Muscle of leg (tissue), 16 donors: ENCODE results near the gene LRRC42. TPM values are rescaled to one million over a fixed set of nuclear protein-coding genes. Genes with fewer than 3 reads are reported as not detected.

ENCODE experiments used
- DNase-seq: peaks from one replicate; pipeline ENCODE4 v3.0.0; 2013
- H3K27ac ChIP-seq: one replicate; pipeline ENCODE4 v1.5.1; 2013; ENCODE audit warnings: mild to moderate bottlenecking, low read length, control low read depth
- H3K27me3 ChIP-seq: one replicate; pipeline ENCODE4 v1.6.1; 2013; ENCODE audit warnings: low read length; ENCODE audit not compliant: control insufficient read depth, insufficient read depth
- H3K36me3 ChIP-seq: one replicate; pipeline ENCODE4 v1.6.1; 2013; ENCODE audit warnings: low read length; ENCODE audit not compliant: control insufficient read depth, insufficient read depth
- H3K4me1 ChIP-seq: one replicate; pipeline ENCODE4 v1.6.1; 2013; ENCODE audit warnings: low read length; ENCODE audit not compliant: control insufficient read depth, insufficient read depth
- H3K4me3 ChIP-seq: one replicate; pipeline ENCODE4 v1.5.1; 2013; ENCODE audit warnings: low read length, control low read depth
- H3K9me3 ChIP-seq: replicated peaks from 2 replicates; pipeline ENCODE4 v1.6.1; 2013; ENCODE audit warnings: low read depth, low read length; ENCODE audit not compliant: control insufficient read depth
- WGBS: methylation state at CpG from one replicate; pipeline ENCODE4 v1.1.5; 2013; ENCODE audit warnings: missing lambda C conversion rate; ENCODE audit not compliant: insufficient coverage; 5-methylcytosine and 5-hydroxymethylcytosine counted together
- long read RNA-seq, 11 donors: transcript quantifications; one replicate each; lab custom pipeline, GENCODE V29; 2026
- polyA plus RNA-seq, 8 donors: library from polyadenylated mRNA; unstranded; fragments of 120-200 nt; gene quantifications; one replicate each; pipeline versions ENCODE4 v1.2.1 to v1.2.3, GENCODE V29; 2013; ENCODE audit warnings: inconsistent platforms in 1 of 8, low replicate concordance in 1 of 8; ENCODE audit not compliant: insufficient read length in 8 of 8, insufficient read depth in 1 of 8
- total RNA-seq: library from RNA; stranded (reverse); fragments of 120-200 nt; gene quantifications from one replicate; pipeline ENCODE4 v1.2.4, GENCODE V29; 2013

The LRRC42 gene
- total RNA-seq (19.3 TPM), polyA plus RNA-seq (10 to 100 TPM; 21.1 to 30.2 (median 24.2) TPM)
- long read RNA-seq, donor 1, partial matches to known transcripts: 0 of 7 reads
- long read RNA-seq, donor 1, other reads (novel, unspliced or antisense): 0 of 7 reads
- long read RNA-seq, donor 2, partial matches to known transcripts: 0 of 1 reads
- long read RNA-seq, donor 2, other reads (novel, unspliced or antisense): 0 of 1 reads
- long read RNA-seq, donor 3, partial matches to known transcripts: 0 of 6 reads
- long read RNA-seq, donor 3, other reads (novel, unspliced or antisense): 0 of 6 reads
- long read RNA-seq, donor 4, partial matches to known transcripts: 0 of 4 reads
- long read RNA-seq, donor 4, other reads (novel, unspliced or antisense): 0 of 4 reads
- long read RNA-seq, donor 5, transcript LRRC42-201 (8 exons, 1,727 nt): major isoform, 11 of 41 reads
- long read RNA-seq, donor 5, transcript LRRC42-203 (9 exons, 2,037 nt): minor isoform, 8 of 41 reads
- long read RNA-seq, donor 5, transcript LRRC42-205 (3 exons, 611 nt): major isoform, 11 of 41 reads
- long read RNA-seq, donor 5, partial matches to known transcripts: 11 of 41 reads
- long read RNA-seq, donor 5, other reads (novel, unspliced or antisense): 0 of 41 reads
- long read RNA-seq, donor 6, transcript LRRC42-205 (3 exons, 611 nt): major isoform, 5 of 14 reads
- long read RNA-seq, donor 6, transcript LRRC42-201 (8 exons, 1,727 nt): major isoform, 5 of 14 reads
- long read RNA-seq, donor 6, partial matches to known transcripts: 0 of 14 reads
- long read RNA-seq, donor 6, other reads (novel, unspliced or antisense): 0 of 14 reads
- long read RNA-seq, donor 7, transcript LRRC42-205 (3 exons, 611 nt): major isoform, 6 of 17 reads
- long read RNA-seq, donor 7, partial matches to known transcripts: 5 of 17 reads
- long read RNA-seq, donor 7, other reads (novel, unspliced or antisense): 0 of 17 reads
- long read RNA-seq, donor 8, partial matches to known transcripts: 0 of 10 reads
- long read RNA-seq, donor 8, other reads (novel, unspliced or antisense): 0 of 10 reads
- long read RNA-seq, donor 9, partial matches to known transcripts: 0 of 8 reads
- long read RNA-seq, donor 9, other reads (novel, unspliced or antisense): 0 of 8 reads
- long read RNA-seq, donor 10, transcript LRRC42-201 (8 exons, 1,727 nt): minor isoform, 5 of 16 reads
- long read RNA-seq, donor 10, transcript LRRC42-203 (9 exons, 2,037 nt): major isoform, 10 of 16 reads
- long read RNA-seq, donor 10, partial matches to known transcripts: 0 of 16 reads
- long read RNA-seq, donor 10, other reads (novel, unspliced or antisense): 0 of 16 reads
- long read RNA-seq, donor 11, partial matches to known transcripts: 0 of 8 reads
- long read RNA-seq, donor 11, other reads (novel, unspliced or antisense): 0 of 8 reads

GRCh38 chr1:53946252-53947171 is at the start of gene LRRC42:
TSS of gene LRRC42 (plus strand) at chr1:53946350. CDS start at chr1:53952000, 5,650 bp downstream.
- Histone ChIP-seq H3K27me3 (no peaks in the 10 kb centered on the region), H3K36me3 (peaks cover 8% of the 10 kb centered on the region), H3K27ac (peak within 1 kb of the TSS; percentile 96), H3K4me1 (peaks cover 23% of the 10 kb centered on the region), H3K4me3 (peak within 1 kb of the TSS; percentile 94), H3K9me3 (no peaks in the 10 kb centered on the region)
- WGBS: 2% methylated on average over 19 of the region's 58 CpGs
- DNase-seq: peak; percentile 94

- H3K27me3 ChIP-seq: peaks cover 2% of the 10 kb centered on the region
- H3K4me1 ChIP-seq: peaks cover 11% of the 10 kb centered on the region
- DNase-seq: peak; percentile 84
- WGBS: no CpG with 5 or more reads among the region's 2 CpGs
- peak overlapping the region; percentile 55 for H3K27ac ChIP-seq
- H3K36me3 ChIP-seq: no peaks in the 10 kb centered on the region
- no peak overlapping the region for H3K4me3 ChIP-seq
- no peaks in the 10 kb centered on the region for H3K9me3 ChIP-seq
Observed at GRCh38 chr1:53896635-53897229, 49.4 kb upstream of the LRRC42 start.

GRCh38 chr1:53899206-53899628 is 46.9 kb upstream of the LRRC42 start:
- H3K27me3 ChIP-seq: no peaks in the 10 kb centered on the region
- no peak overlapping the region for H3K27ac ChIP-seq
- DNase-seq: peak; percentile 60
- H3K36me3 ChIP-seq: no peaks in the 10 kb centered on the region
- H3K4me3 ChIP-seq: no peak overlapping the region
- no CpG with 5 or more reads among the region's 2 CpGs for WGBS
- H3K4me1 ChIP-seq: peaks cover 11% of the 10 kb centered on the region
- H3K9me3 ChIP-seq: no peaks in the 10 kb centered on the region

DNA sequence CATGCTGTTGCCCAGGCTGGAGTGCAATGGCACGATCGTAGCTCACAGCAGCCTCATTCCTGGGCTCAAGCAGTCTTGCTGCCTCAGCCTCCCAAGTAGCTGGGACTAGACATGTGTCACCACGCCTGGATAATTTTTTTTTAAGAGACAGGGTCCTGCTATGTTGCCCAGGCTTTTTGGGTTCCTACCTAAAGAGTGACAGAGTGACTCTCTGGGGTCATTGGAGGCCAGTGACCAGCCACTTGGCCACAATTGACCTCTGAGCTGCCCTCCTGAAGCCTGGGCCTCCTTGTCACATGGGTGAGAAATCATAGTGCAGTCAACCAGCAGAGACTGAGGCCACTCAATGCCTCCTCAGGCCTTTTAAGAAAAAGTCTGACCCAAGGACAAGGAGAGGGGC is 46.4 kb upstream of the LRRC42 start:
- H3K27me3 ChIP-seq: no peaks in the 10 kb centered on the region
- H3K9me3 ChIP-seq: no peaks in the 10 kb centered on the region
- H3K36me3 ChIP-seq: no peaks in the 10 kb centered on the region
- H3K4me1 ChIP-seq: peaks cover 11% of the 10 kb centered on the region
- no peak overlapping the region for H3K4me3 ChIP-seq
- 87% methylated on average over 3 of the region's 3 CpGs for WGBS
- DNase-seq: no peak
- no peak overlapping the region for H3K27ac ChIP-seq

DNA sequence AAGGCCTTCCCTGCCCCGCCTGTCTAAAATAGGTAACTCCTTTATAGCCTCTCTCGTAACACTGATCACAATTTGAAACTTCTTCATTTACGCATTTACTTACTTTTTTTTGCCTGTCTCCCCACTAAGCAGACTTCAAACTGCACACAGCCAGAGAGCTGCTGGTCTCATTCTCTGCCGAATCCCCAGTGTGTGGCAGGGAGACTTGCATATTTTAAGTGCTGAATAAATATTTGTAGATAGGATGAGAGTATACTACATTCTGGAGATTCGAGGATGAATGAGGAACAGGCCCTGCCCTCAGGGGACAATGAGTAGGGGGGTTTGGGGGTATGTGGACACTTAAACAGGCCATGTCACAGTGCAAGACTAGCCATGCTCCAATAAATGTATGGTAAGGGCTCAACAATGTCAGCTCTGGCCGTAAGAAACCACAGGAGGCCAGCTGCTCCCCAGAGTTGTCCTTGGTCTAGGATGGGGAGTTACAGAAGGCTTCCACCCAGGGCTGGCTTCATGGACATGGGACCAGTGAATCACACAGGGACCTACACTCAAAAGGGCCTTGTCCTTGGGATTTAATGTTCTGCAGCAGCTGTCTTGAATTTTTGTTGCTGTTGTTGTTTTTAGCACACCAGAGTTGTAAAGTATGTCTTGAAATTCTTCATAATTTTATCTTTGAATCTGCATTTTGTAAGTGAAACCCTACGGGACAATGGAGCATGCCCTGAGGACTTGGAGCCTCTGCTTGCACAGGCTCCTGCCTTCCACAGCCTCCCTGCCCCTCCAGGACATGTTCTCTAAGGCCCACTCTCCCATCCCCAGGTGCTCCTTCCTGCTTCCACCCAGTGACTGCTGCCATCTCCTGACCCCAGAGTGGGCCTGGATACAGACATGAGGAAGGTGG is 43.7 kb upstream of the LRRC42 start:
- Histone ChIP-seq H3K4me1 (peaks cover 8% of the 10 kb centered on the region), H3K27me3 (no peaks in the 10 kb centered on the region), H3K27ac (no peak overlapping the region), H3K4me3 (no peak overlapping the region), H3K36me3 (no peaks in the 10 kb centered on the region), H3K9me3 (no peaks in the 10 kb centered on the region)
- no peak for DNase-seq
- WGBS: 65% methylated on average over 4 of the region's 7 CpGs

GRCh38 chr1:53905509-53905908 is 40.6 kb upstream of the LRRC42 start:
- no peaks in the 10 kb centered on the region for H3K4me1 ChIP-seq
- no peak overlapping the region for H3K4me3 ChIP-seq
- 84% methylated on average over 5 of the region's 8 CpGs for WGBS
- no peak overlapping the region for H3K27ac ChIP-seq
- DNase-seq: no peak
- no peaks in the 10 kb centered on the region for H3K36me3 ChIP-seq
- no peaks in the 10 kb centered on the region for H3K9me3 ChIP-seq
- no peaks in the 10 kb centered on the region for H3K27me3 ChIP-seq

GRCh38 chr1:53906121-53906520 is 40.0 kb upstream of the LRRC42 start:
- Histone ChIP-seq H3K9me3 (no peaks in the 10 kb centered on the region), H3K27me3 (no peaks in the 10 kb centered on the region), H3K4me3 (no peak overlapping the region), H3K4me1 (no peaks in the 10 kb centered on the region), H3K27ac (no peak overlapping the region), H3K36me3 (no peaks in the 10 kb centered on the region)
- WGBS: 87% methylated on average over 2 of the region's 4 CpGs
- DNase-seq: no peak

DNA sequence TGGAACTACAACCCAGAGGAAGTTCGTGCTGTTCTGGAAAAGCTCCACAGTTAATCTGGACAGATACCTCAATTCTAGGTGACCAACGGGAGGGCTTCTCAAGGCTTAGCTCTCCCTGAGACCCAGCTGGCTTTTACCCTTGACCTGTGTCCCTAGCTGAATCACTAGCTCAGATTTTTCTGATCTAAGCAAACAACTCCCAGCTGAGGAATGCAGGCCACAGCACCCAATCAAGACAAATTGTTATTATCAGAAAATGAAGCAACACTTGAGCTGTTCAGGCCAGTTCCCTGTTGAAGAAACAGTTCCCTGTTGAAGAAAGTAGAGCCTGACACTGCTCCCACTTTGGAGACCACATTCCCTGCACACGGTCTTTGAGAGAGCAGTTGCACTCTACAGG is 36.2 kb upstream of the LRRC42 start:
- no peak for DNase-seq
- Histone ChIP-seq H3K27ac (no peak overlapping the region), H3K4me1 (no peaks in the 10 kb centered on the region), H3K4me3 (no peak overlapping the region), H3K27me3 (no peaks in the 10 kb centered on the region), H3K36me3 (peaks cover 14% of the 10 kb centered on the region), H3K9me3 (no peaks in the 10 kb centered on the region)
- WGBS: 87% methylated on average over 3 of the region's 3 CpGs
